ENCODE results near the gene NOL11. TPM values are rescaled to one million over a fixed set of nuclear protein-coding genes. Genes with fewer than 3 reads are reported as not detected.

NOL11 gene
- total RNA-seq, 4 donors from 2014 or later: 23.6 to 45.7 (median 27.3) TPM

- TF ChIP-seq CTCF (IDR thresholded peaks at IDR 0.05; ENCODE audit: low read depth): no peak
Observed at GRCh38 chr17:67711916-67712315, 5.8 kb upstream of the NOL11 start.

GRCh38 chr17:67712375-67712774 lies 5.4 kb upstream of the NOL11 start:
- no peak for TF ChIP-seq CTCF (IDR thresholded peaks at IDR 0.05; ENCODE audit: low read depth)

GRCh38 chr17:67713169-67713568 lies 4.6 kb upstream of the NOL11 start:
- TF ChIP-seq CTCF (IDR thresholded peaks at IDR 0.05; ENCODE audit: low read depth): no peak

- no peak for TF ChIP-seq CTCF (IDR thresholded peaks at IDR 0.05; ENCODE audit: low read depth)
Observed at GRCh38 chr17:67716405-67716798, 1.3 kb upstream of the NOL11 start.

- TF ChIP-seq CTCF (IDR thresholded peaks at IDR 0.05; ENCODE audit: low read depth): no peak
Observed at GRCh38 chr17:67717192-67717623, 528 bp upstream of the NOL11 start.

- no peak for TF ChIP-seq CTCF (IDR thresholded peaks at IDR 0.05; ENCODE audit: low read depth)
Observed at GRCh38 chr17:67718325-67718941, 697 bp downstream of the NOL11 start.

- TF ChIP-seq CTCF (IDR thresholded peaks at IDR 0.05; ENCODE audit: low read depth): no peak
Observed at GRCh38 chr17:67725373-67725791, 7.6 kb downstream of the NOL11 start.
